Transverse colon (tissue), 4 donors: ENCODE results near the gene RPS6KC1.

ENCODE experiments used
- CTCF ChIP-seq, 5 experiments: fragments of 200-600 bp in 3 of 5; fragments of 450-650 bp in 2 of 5; sonication (generic) in 3 of 5; IDR thresholded peaks; 1 replicate in 2 of 5; 2 replicates in 3 of 5; pipeline ENCODE4 v1.5.1; 2016 to 2017; ENCODE audit warnings: antibody characterized with exemption in 5 of 5, inconsistent platforms in 3 of 5, mild to moderate bottlenecking in 2 of 5, moderate library complexity in 1 of 5
- EP300 ChIP-seq: sonication (generic); formaldehyde crosslinking; IDR thresholded peaks from one replicate; pipeline ENCODE4 v1.6.1; 2017; ENCODE audit warnings: antibody characterized with exemption, low read depth
- POLR2A ChIP-seq: fragments of 450-650 bp; IDR thresholded peaks from one replicate; pipeline ENCODE4 v1.6.1; 2016; ENCODE audit warnings: antibody characterized with exemption, mild to moderate bottlenecking, moderate library complexity
- POLR2AphosphoS5 ChIP-seq, 3 donors: sonication (generic); formaldehyde crosslinking; IDR thresholded peaks; one replicate each; pipeline ENCODE4 v1.6.1; 2016; ENCODE audit warnings: antibody characterized with exemption in 3 of 3

GRCh38 chr1:213135572-213135971 is 84.5 kb downstream of the RPS6KC1 start:
- TF ChIP-seq CTCF (IDR thresholded peaks at IDR 0.05) (no peak), POLR2A (no peak), POLR2AphosphoS5 (IDR thresholded peaks at IDR 0.05) (no peak), EP300 (no peak)
